H1 (cell line): ENCODE data around the gene SNX33. TPM values are rescaled to one million over a fixed set of nuclear protein-coding genes. Genes with fewer than 3 reads are reported as not detected.
A peak's percentile ranks its signal among the peaks of the same experiment; 100 is the strongest.

Source experiments
- CTCF ChIA-PET: fragments of 300-600 bp; sonication (Branson Sonifier 250); formaldehyde crosslinking; loops from one replicate; lab custom pipeline; 2021; ENCODE audit not compliant: partially characterized antibody; lab: Charles Lee
- POLR2A ChIA-PET: fragments of 300-600 bp; sonication (Branson Sonifier 250); formaldehyde crosslinking; loops from one replicate; lab custom pipeline; 2021; ENCODE audit warnings: inconsistent platforms; ENCODE audit not compliant: partially characterized antibody; lab: Charles Lee
- DNase-seq, 2 experiments: peaks; one replicate each; pipeline versions ENCODE4 v3.0.0 to v3.0.0-alpha.2; 2010 to 2022; ENCODE audit warnings: low spot score in 2 of 2, low read depth in 1 of 2, mixed read lengths in 1 of 2
- FAIRE-seq: peaks from 2 replicates; lab custom pipeline; 2011; peaks lifted over from hg19 to GRCh38; lab: Jason Lieb, UNC
- H2AFZ ChIP-seq: 2 replicates; pipeline ENCODE4 v1.8.1; 2012; ENCODE audit warnings: low read length, inconsistent platforms
- H2AK5ac ChIP-seq: 2 replicates; pipeline ENCODE4 v1.6.1; 2013; ENCODE audit warnings: low read depth, low read length
- H2BK120ac ChIP-seq: replicated peaks from 2 replicates; pipeline ENCODE3; 2013; ENCODE audit warnings: low read depth, low read length, inconsistent platforms
- H2BK12ac ChIP-seq: 2 replicates; pipeline ENCODE4 v1.6.1; 2013; ENCODE audit warnings: low read depth, low read length
- H2BK15ac ChIP-seq: 2 replicates; pipeline ENCODE4 v1.6.1; 2013; ENCODE audit warnings: low read length
- H2BK20ac ChIP-seq: 2 replicates; pipeline ENCODE4 v1.6.1; 2013; ENCODE audit warnings: low read length
- H2BK5ac ChIP-seq: 2 replicates; pipeline ENCODE4 v1.6.1; 2013; ENCODE audit warnings: low read depth, low read length
- H3K14ac ChIP-seq: 2 replicates; pipeline ENCODE4 v1.6.1; 2013; ENCODE audit warnings: inconsistent platforms; ENCODE audit not compliant: insufficient read length
- H3K18ac ChIP-seq: 2 replicates; pipeline ENCODE4 v1.6.1; 2013; ENCODE audit warnings: low read length; ENCODE audit errors: extremely low read depth
- H3K23ac ChIP-seq: 2 replicates; pipeline ENCODE4 v1.6.1; 2013; ENCODE audit warnings: inconsistent platforms; ENCODE audit not compliant: insufficient read length
- H3K23me2 ChIP-seq: 2 replicates; pipeline ENCODE4 v1.6.1; 2013; ENCODE audit warnings: low read depth, low read length
- H3K27ac ChIP-seq: 2 replicates; pipeline ENCODE4 v1.6.1; 2011; ENCODE audit warnings: low read depth, low read length, inconsistent platforms
- H3K27me3 ChIP-seq, 4 experiments: replicated peaks in 1 of 4; 1 replicate in 1 of 4; 2 replicates in 3 of 4; pipeline versions ENCODE4 v1.6.1 to v1.8.1; 2011 to 2013; ENCODE audit warnings: low read length in 3 of 4, mild to moderate bottlenecking in 3 of 4, inconsistent platforms in 2 of 4, mixed read lengths in 2 of 4, moderate library complexity in 1 of 4; ENCODE audit not compliant: control insufficient read depth in 3 of 4, insufficient read depth in 3 of 4; ENCODE audit errors: extremely low read depth in 1 of 4
- H3K36me3 ChIP-seq, 4 experiments: 2 replicates each; pipeline versions ENCODE4 v1.6.1 to v1.8.1; 2011 to 2013; ENCODE audit warnings: mild to moderate bottlenecking in 4 of 4, low read length in 3 of 4, moderate library complexity in 2 of 4, control low read depth in 1 of 4, inconsistent platforms in 1 of 4; ENCODE audit not compliant: insufficient read depth in 4 of 4, control insufficient read depth in 2 of 4
- H3K4ac ChIP-seq: replicated peaks from 2 replicates; pipeline ENCODE3; 2013; ENCODE audit warnings: low read length, low read depth, mixed read lengths, inconsistent platforms; ENCODE audit not compliant: insufficient read length
- H3K4me1 ChIP-seq, 4 experiments: replicated peaks in 1 of 4; 1 replicate in 1 of 4; 2 replicates in 3 of 4; pipeline versions ENCODE4 v1.6.1 to v1.8.1; 2011 to 2013; ENCODE audit warnings: low read length in 3 of 4, inconsistent platforms in 2 of 4, mixed read lengths in 1 of 4; ENCODE audit not compliant: insufficient read depth in 4 of 4, control insufficient read depth in 3 of 4
- H3K4me2 ChIP-seq, 2 experiments: 2 replicates each; pipeline versions ENCODE4 v1.6.1 to v1.8.1; 2011 to 2013; ENCODE audit warnings: low read depth in 2 of 2, low read length in 2 of 2, control low read depth in 1 of 2, inconsistent platforms in 1 of 2, mild to moderate bottlenecking in 1 of 2; ENCODE audit not compliant: insufficient read depth in 1 of 2
- H3K4me3 ChIP-seq, 4 experiments: fragments of 200-600, 300-600 bp in 1 of 4; sonication (generic), shearing (Covaris generic), sonication (Bioruptor Twin) in 1 of 4; 2 replicates each; pipeline versions ENCODE4 v1.5.1 to v1.8.1; 2011 to 2016; ENCODE audit warnings: low read length in 4 of 4, low read depth in 3 of 4, control low read depth in 2 of 4, inconsistent platforms in 2 of 4, mild to moderate bottlenecking in 2 of 4, mixed read lengths in 1 of 4, moderate library complexity in 1 of 4; ENCODE audit not compliant: insufficient read depth in 2 of 4; ENCODE audit errors: extremely low read depth in 1 of 4
- H3K56ac ChIP-seq: replicated peaks from 2 replicates; pipeline ENCODE3; 2013; ENCODE audit warnings: low read depth, mild to moderate bottlenecking, mixed read lengths, low read length, inconsistent platforms; ENCODE audit not compliant: insufficient read length
- H3K79me1 ChIP-seq: 2 replicates; pipeline ENCODE4 v1.6.1; 2013; ENCODE audit warnings: low read depth, low read length, control low read depth
- H3K79me2 ChIP-seq, 2 experiments: 2 replicates each; pipeline versions ENCODE4 v1.6.1 to v1.8.1; 2012 to 2013; ENCODE audit warnings: low read length in 2 of 2, mild to moderate bottlenecking in 2 of 2, inconsistent platforms in 1 of 2; ENCODE audit not compliant: insufficient read depth in 2 of 2, control insufficient read depth in 1 of 2
- H3K9ac ChIP-seq, 4 experiments: replicated peaks in 1 of 4; 1 replicate in 1 of 4; 2 replicates in 3 of 4; pipeline versions ENCODE4 v1.6.1 to v1.8.1; 2011 to 2013; ENCODE audit warnings: low read depth in 3 of 4, low read length in 3 of 4, control low read depth in 2 of 4, mild to moderate bottlenecking in 2 of 4, moderate library complexity in 2 of 4, inconsistent platforms in 1 of 4; ENCODE audit errors: extremely low read depth in 1 of 4
- H3K9me3 ChIP-seq, 2 experiments: 2 replicates each; pipeline versions ENCODE4 v1.6.1 to v1.8.1; 2012 to 2013; ENCODE audit warnings: mild to moderate bottlenecking in 2 of 2, moderate library complexity in 2 of 2, control low read depth in 1 of 2, inconsistent platforms in 1 of 2, low read depth in 1 of 2, low read length in 1 of 2, mixed read lengths in 1 of 2; ENCODE audit not compliant: insufficient read depth in 2 of 2
- H4K20me1 ChIP-seq, 2 experiments: replicated peaks in 1 of 2; 2 replicates each; pipeline versions ENCODE3 to v1.8.1; 2011 to 2013; ENCODE audit warnings: inconsistent platforms in 2 of 2, low read length in 2 of 2, mild to moderate bottlenecking in 1 of 2; ENCODE audit not compliant: insufficient read depth in 2 of 2, control insufficient read depth in 1 of 2
- H4K5ac ChIP-seq: 2 replicates; pipeline ENCODE4 v1.6.1; 2013; ENCODE audit warnings: low read length, low read depth, mixed read lengths, inconsistent platforms; ENCODE audit not compliant: insufficient read length
- H4K8ac ChIP-seq: 2 replicates; pipeline ENCODE4 v1.8.0; 2013; ENCODE audit warnings: mild to moderate bottlenecking, moderate library complexity, low read length, inconsistent platforms; ENCODE audit not compliant: insufficient read depth; ENCODE audit errors: extremely low read depth
- H4K91ac ChIP-seq: replicated peaks from 2 replicates; pipeline ENCODE3; 2013; ENCODE audit warnings: low read length, mixed read lengths, inconsistent platforms; ENCODE audit not compliant: insufficient read length
- CBX8 ChIP-seq: fragments of 300-800, 300-1000 bp; sonication (generic); IDR thresholded peaks from 2 replicates; pipeline ENCODE4 v1.7.1; 2016; ENCODE audit warnings: low read depth, low read length, borderline replicate concordance
- HDAC2 ChIP-seq, 2 experiments: fragments of 300-600 bp in 1 of 2; sonication (generic) in 1 of 2; IDR thresholded peaks; 2 replicates each; pipeline ENCODE4 v1.6.1; 2011 to 2012; ENCODE audit warnings: low read depth in 2 of 2, low read length in 2 of 2, mild to moderate bottlenecking in 2 of 2, moderate library complexity in 2 of 2, borderline replicate concordance in 1 of 2, inconsistent platforms in 1 of 2
- KDM4A ChIP-seq: IDR thresholded peaks from one replicate; pipeline ENCODE4 v1.7.1; 2012; ENCODE audit warnings: low read depth, mild to moderate bottlenecking, moderate library complexity, low read length, inconsistent platforms; ENCODE audit not compliant: severe bottlenecking
- RBBP5 ChIP-seq: IDR thresholded peaks from 2 replicates; pipeline ENCODE4 v1.7.1; 2012; ENCODE audit warnings: low read depth, mild to moderate bottlenecking, inconsistent platforms, low read length, moderate library complexity, borderline replicate concordance
- SP1 ChIP-seq: IDR thresholded peaks from 2 replicates; pipeline ENCODE4 v1.6.1; 2011; ENCODE audit warnings: low read depth, low read length
- TEAD4 ChIP-seq: IDR thresholded peaks from 2 replicates; pipeline ENCODE4 v1.6.1; 2012; ENCODE audit warnings: low read depth, low read length, inconsistent platforms, mixed read lengths
- WGBS, 2 experiments: shearing (Covaris generic) in 1 of 2; methylation state at CpG; one replicate each; pipeline versions ENCODE4 v1.1.6 to v1.1.7; 2013 to 2015; ENCODE audit warnings: low lambda C conversion rate in 2 of 2, mixed read lengths in 2 of 2, inconsistent platforms in 1 of 2, low coverage in 1 of 2, missing lambda C conversion rate in 1 of 2; ENCODE audit not compliant: insufficient replicate concordance in 2 of 2, insufficient coverage in 1 of 2, insufficient read length in 1 of 2; ENCODE audit errors: extremely low coverage in 1 of 2, missing lambda C conversion rate in 1 of 2; 5-methylcytosine and 5-hydroxymethylcytosine counted together
- polyA plus RNA-seq, 7 experiments: library from polyadenylated mRNA; depleted of rRNA in 3 of 7; stranded (reverse) in 5 of 7; unstranded in 2 of 7; fragments of >200 nt in 5 of 7; fragments of 200-250 nt in 2 of 7; gene quantifications; 1 replicate in 5 of 7; 2 replicates in 1 of 7; 4 replicates in 1 of 7; pipeline versions ENCODE4 v1.2.1 to v1.2.3, GENCODE V29; 2011 to 2013; ENCODE audit warnings: missing spikeins in 2 of 7, mixed read lengths in 2 of 7
- total RNA-seq: library from RNA; stranded (reverse); fragmentation: NEBNext Ultra II Directional; extraction: Animal tissue kit (Norgen Biotek cat#: 25700); gene quantifications from 2 replicates; pipeline ENCODE4 v1.2.1, GENCODE V29; 2021
- TF ChIP-seq, protein P1 (sequence below): IDR thresholded peaks from 2 replicates; pipeline ENCODE4 v1.6.1; 2012; ENCODE audit warnings: low read length, inconsistent platforms

The SNX33 gene
- total and polyA plus RNA-seq, 2 of the 8 experiments (the other 6 are each of a cell fraction or from before 2014, with no cell fraction given): 14.3 to 22.9 TPM

DNA sequence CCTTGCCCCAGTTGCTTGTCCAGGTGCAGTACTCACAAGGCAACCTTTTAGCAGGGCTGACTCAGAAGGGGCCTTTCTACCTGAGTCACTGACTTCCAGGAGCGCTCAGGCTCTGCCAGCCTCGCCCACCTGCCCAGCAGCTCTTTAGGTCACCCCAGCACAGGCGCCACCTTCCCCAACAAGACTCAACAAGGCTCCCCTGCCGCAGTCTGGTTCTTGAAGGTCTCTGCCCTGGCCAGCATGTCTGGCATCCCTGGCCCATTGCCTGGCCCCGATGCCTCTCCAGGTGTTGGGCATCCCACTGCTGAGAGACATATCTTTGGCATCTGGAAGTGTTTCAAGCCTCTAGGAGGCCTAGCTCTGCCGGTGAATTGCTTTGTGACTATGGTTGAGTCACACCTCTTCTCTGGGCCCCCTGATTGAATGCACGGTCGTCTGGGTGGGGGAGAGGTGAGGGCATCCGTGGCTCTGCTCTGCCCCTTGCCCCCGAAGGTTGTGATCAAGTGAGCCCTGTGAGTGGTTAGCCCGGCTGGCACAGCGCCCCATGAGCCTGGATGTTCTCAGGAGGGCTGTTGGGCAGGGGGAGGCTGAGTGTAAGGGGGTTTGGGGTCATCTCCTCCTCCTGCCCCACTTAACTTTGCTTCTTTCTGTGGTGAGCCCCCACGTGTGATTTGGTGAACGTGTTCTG lies 21.6 kb downstream of the SNX33 start:
- Histone ChIP-seq H3K4ac (no peak overlapping the region), H4K91ac (no peak overlapping the region), H3K36me3 (no peaks in the 10 kb centered on the region), H4K5ac (no peak overlapping the region), H2BK120ac (no peak overlapping the region), H3K23ac (no peak overlapping the region), H3K4me1 (peaks cover 7 to 14% (median 9%) of the 10 kb centered on the region in 4 experiments), H3K4me3 (no peak overlapping the region), H2AK5ac (no peak overlapping the region), H4K8ac (peak overlapping the region; percentile 59; the same call in 1 of the 2 replicates), H2AFZ (no peak overlapping the region), H4K20me1 (peaks cover 0 to 2% of the 10 kb centered on the region in 2 experiments), H3K18ac (no peak overlapping the region), H3K79me1 (no peaks in the 10 kb centered on the region), H3K56ac (no peak overlapping the region), H3K4me2 (no peak overlapping the region), H3K9ac (no peak overlapping the region), H3K27ac (no peak overlapping the region), H3K79me2 (no peaks in the 10 kb centered on the region), H2BK5ac (no peak overlapping the region), H2BK15ac (no peak overlapping the region), H2BK20ac (no peak overlapping the region), H2BK12ac (no peak overlapping the region), H3K9me3 (no peaks in the 10 kb centered on the region), H3K27me3 (no peaks in the 10 kb centered on the region), H3K14ac (no peak overlapping the region), H3K23me2 (no peaks in the 10 kb centered on the region)
- WGBS, 2 experiments: 84% methylated on average over 14 of the region's 14 CpGs; no CpG with 5 or more reads in 1 of the 2 experiments
- ChIA-PET POLR2A (interaction anchor here (1.0 to 1.6 kb wide), 4 partner anchors 8 to 215 kb away, joined by 3 to 4 read pairs (median 4); no protein-coding TSS in a partner anchor), CTCF (interaction anchor here (0.7 to 7.4 kb wide), 3 partner anchors 8 to 72 kb away, joined by 3 to 60 read pairs (median 6); no protein-coding TSS in a partner anchor)
- FAIRE-seq (no peak), DNase-seq (no peak)
- no peak for TF ChIP-seq CBX8
- TF ChIP-seq HDAC2 (IDR thresholded peaks at IDR 0.05; ENCODE audit: borderline replicate concordance in 1 of 2, low read depth in 2 of 2, low read length in 2 of 2): no peak
- no peak for TF ChIP-seq RBBP5
- TF ChIP-seq, protein P1, sequence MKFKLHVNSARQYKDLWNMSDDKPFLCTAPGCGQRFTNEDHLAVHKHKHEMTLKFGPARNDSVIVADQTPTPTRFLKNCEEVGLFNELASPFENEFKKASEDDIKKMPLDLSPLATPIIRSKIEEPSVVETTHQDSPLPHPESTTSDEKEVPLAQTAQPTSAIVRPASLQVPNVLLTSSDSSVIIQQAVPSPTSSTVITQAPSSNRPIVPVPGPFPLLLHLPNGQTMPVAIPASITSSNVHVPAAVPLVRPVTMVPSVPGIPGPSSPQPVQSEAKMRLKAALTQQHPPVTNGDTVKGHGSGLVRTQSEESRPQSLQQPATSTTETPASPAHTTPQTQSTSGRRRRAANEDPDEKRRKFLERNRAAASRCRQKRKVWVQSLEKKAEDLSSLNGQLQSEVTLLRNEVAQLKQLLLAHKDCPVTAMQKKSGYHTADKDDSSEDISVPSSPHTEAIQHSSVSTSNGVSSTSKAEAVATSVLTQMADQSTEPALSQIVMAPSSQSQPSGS: no peak
- TF ChIP-seq KDM4A: no peak
- no peak for TF ChIP-seq TEAD4
- no peak for TF ChIP-seq SP1
